SK-N-SH (cell line): ENCODE results near the gene CD99L2. TPM values are rescaled to one million over a fixed set of nuclear protein-coding genes. Genes with fewer than 3 reads are reported as not detected.

ENCODE experiments used
- CTCF ChIA-PET: fragments of 300-600, 350-600 bp; formaldehyde crosslinking; extraction: SDS; loops from one replicate; lab custom pipeline; 2021; lab: Yijun Ruan, JAX
- POLR2A ChIA-PET: fragments of 350-600 bp; sonication (Branson Sonifier 250); formaldehyde crosslinking; extraction: SDS; loops from one replicate; lab custom pipeline; 2020; ENCODE audit warnings: antibody characterized with exemption, inconsistent platforms; lab: Yijun Ruan, JAX
- DNase-seq: peaks from one replicate; pipeline ENCODE4 v3.0.0; 2012
- H2AFZ ChIP-seq: fragments of 200-600 bp; sonication (generic); 2 replicates; pipeline ENCODE4 v1.8.1; 2016; ENCODE audit warnings: antibody characterized with exemption, mild to moderate bottlenecking, low read depth
- H3F3A ChIP-seq: fragments of 200-600 bp; sonication (generic); replicated peaks from 2 replicates; pipeline ENCODE3; 2016; ENCODE audit warnings: antibody characterized with exemption, mild to moderate bottlenecking; ENCODE audit not compliant: insufficient read depth
- H3K27ac ChIP-seq, 2 experiments: fragments of 200-500 bp in 1 of 2; fragments of 200-600 bp in 1 of 2; sonication (Bioruptor generic) in 1 of 2; sonication (generic), shearing (Covaris generic) in 1 of 2; 2 replicates each; pipeline versions ENCODE4 v1.5.1 to v1.6.1; 2014 to 2016; ENCODE audit warnings: low read depth in 2 of 2, inconsistent platforms in 1 of 2, low read length in 1 of 2, mild to moderate bottlenecking in 1 of 2, mixed read lengths in 1 of 2
- H3K27me3 ChIP-seq: fragments of 200-600 bp; sonication (generic), shearing (Covaris generic); 2 replicates; pipeline ENCODE4 v1.6.1; 2016; ENCODE audit warnings: mixed run types; ENCODE audit not compliant: insufficient read depth
- H3K36me3 ChIP-seq, 2 experiments: fragments of 200-500 bp in 1 of 2; fragments of 200-600 bp in 1 of 2; sonication (Bioruptor generic) in 1 of 2; sonication (generic) in 1 of 2; replicated peaks in 1 of 2; 2 replicates each; pipeline versions ENCODE3 to v1.5.1; 2014 to 2016; ENCODE audit warnings: low read length in 1 of 2, mild to moderate bottlenecking in 1 of 2; ENCODE audit not compliant: insufficient read depth in 2 of 2, control insufficient read depth in 1 of 2
- H3K4me1 ChIP-seq, 2 experiments: fragments of 200-500 bp in 1 of 2; fragments of 200-600 bp in 1 of 2; sonication (Bioruptor generic) in 1 of 2; sonication (generic), shearing (Covaris generic) in 1 of 2; 2 replicates each; pipeline versions ENCODE4 v1.5.1 to v1.6.1; 2014 to 2016; ENCODE audit warnings: low read depth in 1 of 2, low read length in 1 of 2, mixed run types in 1 of 2; ENCODE audit not compliant: insufficient read depth in 2 of 2, control insufficient read depth in 1 of 2
- H3K4me2 ChIP-seq: fragments of 200-600 bp; sonication (generic), shearing (Covaris generic); 2 replicates; pipeline ENCODE4 v1.6.1; 2017; ENCODE audit warnings: mixed run types
- H3K4me3 ChIP-seq, 2 experiments: fragments of 200-500 bp in 1 of 2; fragments of 200-600 bp in 1 of 2; sonication (Bioruptor generic) in 1 of 2; sonication (generic), shearing (Covaris generic) in 1 of 2; 2 replicates each; pipeline versions ENCODE4 v1.5.1 to v1.8.1; 2014 to 2016; ENCODE audit warnings: low read depth in 2 of 2, inconsistent platforms in 1 of 2, low read length in 1 of 2, mild to moderate bottlenecking in 1 of 2, mixed read lengths in 1 of 2, moderate library complexity in 1 of 2
- H3K79me2 ChIP-seq: fragments of 200-600 bp; sonication (generic); 2 replicates; pipeline ENCODE4 v1.8.1; 2017; ENCODE audit warnings: mild to moderate bottlenecking; ENCODE audit not compliant: insufficient read depth
- H3K9ac ChIP-seq: fragments of 200-600 bp; sonication (generic); 2 replicates; pipeline ENCODE4 v1.6.1; 2017; ENCODE audit warnings: mixed run types
- H3K9me2 ChIP-seq: fragments of 200-600 bp; sonication (generic); 2 replicates; pipeline ENCODE4 v1.6.1; 2017; ENCODE audit warnings: mixed run types
- H3K9me3 ChIP-seq: fragments of 200-600 bp; sonication (generic); 2 replicates; pipeline ENCODE4 v1.6.1; 2017; ENCODE audit warnings: mixed run types, mild to moderate bottlenecking, moderate library complexity
- H4K20me1 ChIP-seq: fragments of 200-600 bp; sonication (generic); 2 replicates; pipeline ENCODE4 v1.6.1; 2017; ENCODE audit warnings: mild to moderate bottlenecking, mixed run types; ENCODE audit not compliant: insufficient read depth
- CHD2 ChIP-seq: fragments of 150-350 bp; IDR thresholded peaks from 2 replicates; pipeline ENCODE4 v1.6.1; 2018; ENCODE audit warnings: low read length; ENCODE audit not compliant: partially characterized antibody
- ELF1 ChIP-seq: IDR thresholded peaks from 2 replicates; pipeline ENCODE4 v1.4.0; 2012
- FOSL2 ChIP-seq: IDR thresholded peaks from 2 replicates; pipeline ENCODE4 v1.4.0; 2012; ENCODE audit warnings: low read depth, mild to moderate bottlenecking, moderate library complexity, borderline replicate concordance
- FOXM1 ChIP-seq: IDR thresholded peaks from 2 replicates; pipeline ENCODE4 v1.4.0; 2012; ENCODE audit warnings: low read depth, mild to moderate bottlenecking
- GATA2 ChIP-seq: sonication (generic); formaldehyde crosslinking; IDR thresholded peaks from 2 replicates; pipeline ENCODE4 v1.5.0; 2020; ENCODE audit warnings: mild to moderate bottlenecking, missing genetic modification reagents
- JUND ChIP-seq: IDR thresholded peaks from 2 replicates; pipeline ENCODE4 v1.4.0; 2012
- MXI1 ChIP-seq: IDR thresholded peaks from 2 replicates; pipeline ENCODE4 v1.6.1; 2012; ENCODE audit warnings: mild to moderate bottlenecking, low read depth, low read length, improper control_type of control experiment
- NFIC ChIP-seq: IDR thresholded peaks from 2 replicates; pipeline ENCODE4 v1.4.0; 2012; ENCODE audit warnings: borderline replicate concordance
- NRF1 ChIP-seq: IDR thresholded peaks from 2 replicates; pipeline ENCODE4 v1.6.1; 2012; ENCODE audit warnings: low read depth, mild to moderate bottlenecking, low read length
- RCOR1 ChIP-seq: fragments of 150-350 bp; IDR thresholded peaks from 2 replicates; pipeline ENCODE4 v1.6.1; 2017; ENCODE audit warnings: antibody characterized with exemption, low read length
- SIN3A ChIP-seq: IDR thresholded peaks from 2 replicates; pipeline ENCODE4 v1.6.1; 2012; ENCODE audit warnings: low read depth, mild to moderate bottlenecking, low read length, moderate library complexity, borderline replicate concordance
- TAF1 ChIP-seq: IDR thresholded peaks from 2 replicates; pipeline ENCODE4 v1.6.1; 2012; ENCODE audit warnings: low read depth, mild to moderate bottlenecking, low read length, moderate library complexity, borderline replicate concordance
- USF1 ChIP-seq: IDR thresholded peaks from 2 replicates; pipeline ENCODE4 v1.4.0; 2012; ENCODE audit warnings: low read depth, borderline replicate concordance
- WGBS: methylation state at CpG from one replicate; pipeline ENCODE4 v1.1.6; 2017; ENCODE audit warnings: low lambda C conversion rate; 5-methylcytosine and 5-hydroxymethylcytosine counted together
- polyA plus RNA-seq, 3 experiments: library from polyadenylated mRNA; depleted of rRNA; stranded (reverse); fragments of >200 nt; gene quantifications; 2 replicates each; pipeline ENCODE4 v1.2.3, GENCODE V29; 2012
- TF ChIP-seq, protein P1 (sequence below): IDR thresholded peaks from 2 replicates; pipeline ENCODE4 v1.4.0; 2012; ENCODE audit warnings: low read depth
- TF ChIP-seq, protein P2 (sequence below): IDR thresholded peaks from 2 replicates; pipeline ENCODE4 v1.4.0; 2012; ENCODE audit warnings: low read depth, borderline replicate concordance
- TF ChIP-seq, protein P3 (sequence below): fragments of 200-600 bp; sonication (generic); IDR thresholded peaks from 2 replicates; pipeline ENCODE4 v1.6.1; 2017; ENCODE audit warnings: antibody characterized with exemption, mild to moderate bottlenecking, moderate library complexity

Gene CD99L2
- polyA plus RNA-seq, 1 of the 3 experiments (the other 2 are of a cell fraction), result 57.7 TPM

DNA sequence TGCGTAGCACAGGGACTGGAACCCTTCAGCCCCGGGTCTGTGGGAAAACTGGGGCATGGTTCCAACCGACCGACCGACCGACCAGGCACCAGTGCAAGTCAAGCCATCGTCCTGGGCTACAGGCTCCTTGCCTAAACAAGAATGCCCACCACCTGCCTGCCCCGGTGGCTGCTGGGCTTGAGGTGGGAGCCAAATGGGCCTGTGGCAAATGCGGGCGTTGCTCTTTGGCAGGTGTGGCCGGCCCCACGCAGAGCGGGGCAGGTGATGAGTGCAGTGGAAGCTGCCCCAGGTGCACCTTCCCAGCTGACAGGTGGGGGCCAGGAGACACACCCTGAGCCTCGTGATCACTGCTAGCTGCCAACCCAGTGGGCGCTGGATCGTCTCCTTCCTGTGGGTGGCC, 127.4 kb downstream of the CD99L2 start:
- CTCF ChIA-PET, result interaction anchor here (0.7 to 14.7 kb wide), 9 partner anchors 8 to 381 kb away, joined by 3 to 219 read pairs (median 6); no protein-coding TSS in a partner anchor
- DNase-seq, result no peak

GRCh38 chrX:150770623-150771022, 127.8 kb downstream of the CD99L2 start:
- TF ChIP-seq FOXM1 (no peak), NFIC (no peak), SIN3A (no peak), USF1 (no peak), NRF1 (no peak), RCOR1 (no peak), GATA2 (CRISPR knock-in tag) (no peak), JUND (no peak), MXI1 (no peak), FOSL2 (no peak), ELF1 (no peak), TAF1 (no peak), CHD2 (no peak)
- TF ChIP-seq, protein P1, sequence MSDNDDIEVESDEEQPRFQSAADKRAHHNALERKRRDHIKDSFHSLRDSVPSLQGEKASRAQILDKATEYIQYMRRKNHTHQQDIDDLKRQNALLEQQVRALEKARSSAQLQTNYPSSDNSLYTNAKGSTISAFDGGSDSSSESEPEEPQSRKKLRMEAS, result no peak
- TF ChIP-seq, protein P2, sequence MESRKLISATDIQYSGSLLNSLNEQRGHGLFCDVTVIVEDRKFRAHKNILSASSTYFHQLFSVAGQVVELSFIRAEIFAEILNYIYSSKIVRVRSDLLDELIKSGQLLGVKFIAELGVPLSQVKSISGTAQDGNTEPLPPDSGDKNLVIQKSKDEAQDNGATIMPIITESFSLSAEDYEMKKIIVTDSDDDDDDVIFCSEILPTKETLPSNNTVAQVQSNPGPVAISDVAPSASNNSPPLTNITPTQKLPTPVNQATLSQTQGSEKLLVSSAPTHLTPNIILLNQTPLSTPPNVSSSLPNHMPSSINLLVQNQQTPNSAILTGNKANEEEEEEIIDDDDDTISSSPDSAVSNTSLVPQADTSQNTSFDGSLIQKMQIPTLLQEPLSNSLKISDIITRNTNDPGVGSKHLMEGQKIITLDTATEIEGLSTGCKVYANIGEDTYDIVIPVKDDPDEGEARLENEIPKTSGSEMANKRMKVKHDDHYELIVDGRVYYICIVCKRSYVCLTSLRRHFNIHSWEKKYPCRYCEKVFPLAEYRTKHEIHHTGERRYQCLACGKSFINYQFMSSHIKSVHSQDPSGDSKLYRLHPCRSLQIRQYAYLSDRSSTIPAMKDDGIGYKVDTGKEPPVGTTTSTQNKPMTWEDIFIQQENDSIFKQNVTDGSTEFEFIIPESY, result no peak
- TF ChIP-seq, protein P3, sequence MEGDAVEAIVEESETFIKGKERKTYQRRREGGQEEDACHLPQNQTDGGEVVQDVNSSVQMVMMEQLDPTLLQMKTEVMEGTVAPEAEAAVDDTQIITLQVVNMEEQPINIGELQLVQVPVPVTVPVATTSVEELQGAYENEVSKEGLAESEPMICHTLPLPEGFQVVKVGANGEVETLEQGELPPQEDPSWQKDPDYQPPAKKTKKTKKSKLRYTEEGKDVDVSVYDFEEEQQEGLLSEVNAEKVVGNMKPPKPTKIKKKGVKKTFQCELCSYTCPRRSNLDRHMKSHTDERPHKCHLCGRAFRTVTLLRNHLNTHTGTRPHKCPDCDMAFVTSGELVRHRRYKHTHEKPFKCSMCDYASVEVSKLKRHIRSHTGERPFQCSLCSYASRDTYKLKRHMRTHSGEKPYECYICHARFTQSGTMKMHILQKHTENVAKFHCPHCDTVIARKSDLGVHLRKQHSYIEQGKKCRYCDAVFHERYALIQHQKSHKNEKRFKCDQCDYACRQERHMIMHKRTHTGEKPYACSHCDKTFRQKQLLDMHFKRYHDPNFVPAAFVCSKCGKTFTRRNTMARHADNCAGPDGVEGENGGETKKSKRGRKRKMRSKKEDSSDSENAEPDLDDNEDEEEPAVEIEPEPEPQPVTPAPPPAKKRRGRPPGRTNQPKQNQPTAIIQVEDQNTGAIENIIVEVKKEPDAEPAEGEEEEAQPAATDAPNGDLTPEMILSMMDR, result no peak
- no peak for DNase-seq
- POLR2A ChIA-PET, result no interaction called here

More for the DNA sequence above, 127.4 kb downstream of the CD99L2 start:
- Histone ChIP-seq H3K4me1 (no peaks in the 10 kb centered on the region; a peak in 1 of 4 replicates), H3K79me2 (no peaks in the 10 kb centered on the region), H2AFZ (no peak overlapping the region), H3K4me3 (no peak overlapping the region), H3K36me3 (no peaks in the 10 kb centered on the region), H3K27ac (no peak overlapping the region), H3K9me2 (no peaks in the 10 kb centered on the region), H4K20me1 (no peaks in the 10 kb centered on the region), H3K9me3 (no peaks in the 10 kb centered on the region), H3K4me2 (no peak overlapping the region), H3F3A (no peaks in the 10 kb centered on the region), H3K9ac (no peak overlapping the region), H3K27me3 (peaks cover 5% of the 10 kb centered on the region; the same call in 1 of the 2 replicates)
- POLR2A ChIA-PET, result no interaction called here
- TF ChIP-seq FOXM1, result no peak
- no peak for TF ChIP-seq SIN3A
- no peak for TF ChIP-seq GATA2 (CRISPR knock-in tag)
- 41% methylated on average over 7 of the region's 16 CpGs for WGBS

More at GRCh38 chrX:150770623-150771022, 127.8 kb downstream of the CD99L2 start:
- H4K20me1 ChIP-seq, result no peaks in the 10 kb centered on the region
- H3K9me2 ChIP-seq, result no peaks in the 10 kb centered on the region
- H3K9me3 ChIP-seq, result no peaks in the 10 kb centered on the region
- H3K27ac ChIP-seq, result no peak overlapping the region
- H3K36me3 ChIP-seq, result no peaks in the 10 kb centered on the region
- H3K9ac ChIP-seq, result no peak overlapping the region
- no peaks in the 10 kb centered on the region for H3K79me2 ChIP-seq
- no peaks in the 10 kb centered on the region for H3F3A ChIP-seq
- CTCF ChIA-PET, result interaction anchor here (0.7 to 14.7 kb wide), 6 partner anchors 8 to 381 kb away, joined by 3 to 219 read pairs (median 14); no protein-coding TSS in a partner anchor
- peaks cover 8% of the 10 kb centered on the region; the same call in 1 of the 2 replicates for H3K27me3 ChIP-seq
- H3K4me1 ChIP-seq, result no peaks in the 10 kb centered on the region; a peak in 1 of 4 replicates
- H3K4me2 ChIP-seq, result no peak overlapping the region
- H3K4me3 ChIP-seq, result no peak overlapping the region
- WGBS, result 84% methylated on average over 5 of the region's 17 CpGs
- H2AFZ ChIP-seq, result no peak overlapping the region
